Heart right ventricle (tissue), 16 donors: Measurements from ENCODE around the gene SVOP. TPM values are rescaled to one million over a fixed set of nuclear protein-coding genes. Genes with fewer than 3 reads are reported as not detected.

Source experiments
- ATAC-seq, 8 donors: fragments of 200-7000 bp; cut with Tn5 transposase; one replicate each; pipeline ENCODE4 v1.9.1; 2020; ENCODE audit warnings: mild to moderate bottlenecking in 8 of 8, moderate library complexity in 8 of 8, moderate number of reproducible peaks in 1 of 8
- DNase-seq, 2 donors: peaks; one replicate each; pipeline ENCODE4 v3.0.0-alpha.2; 2020
- H3K27ac ChIP-seq, 10 donors: fragments of 200-600 bp; sonication (generic) in 2 of 10; one replicate each; pipeline versions ENCODE4 v1.5.0 to v1.8.0; 2020 to 2022; ENCODE audit warnings: mild to moderate bottlenecking in 3 of 10
- H3K27me3 ChIP-seq, 7 donors: fragments of 200-600 bp; one replicate each; pipeline ENCODE4 v1.8.0; 2021 to 2022; ENCODE audit warnings: mild to moderate bottlenecking in 2 of 7
- H3K36me3 ChIP-seq, 9 donors: fragments of 200-600 bp; sonication (generic) in 1 of 9; one replicate each; pipeline versions ENCODE4 v1.5.0 to v1.8.0; 2020 to 2022; ENCODE audit warnings: mild to moderate bottlenecking in 2 of 9
- H3K4me1 ChIP-seq, 9 donors: fragments of 200-600 bp; sonication (generic) in 1 of 9; one replicate each; pipeline versions ENCODE4 v1.5.0 to v1.8.0; 2020 to 2022; ENCODE audit warnings: mild to moderate bottlenecking in 4 of 9
- H3K4me3 ChIP-seq, 10 donors: fragments of 200-600 bp; sonication (generic) in 2 of 10; one replicate each; pipeline versions ENCODE4 v1.5.0 to v1.8.0; 2020 to 2022; ENCODE audit warnings: mild to moderate bottlenecking in 7 of 10, moderate library complexity in 2 of 10
- H3K9me3 ChIP-seq, 11 donors: fragments of 200-600 bp in 10 of 11; sonication (generic) in 2 of 11; one replicate each; pipeline versions ENCODE4 v1.5.0 to v1.8.0; 2013 to 2022; ENCODE audit warnings: mild to moderate bottlenecking in 2 of 11, control low read depth in 1 of 11, moderate library complexity in 1 of 11
- CTCF ChIP-seq, 9 donors: fragments of 200-600 bp; sonication (generic) in 2 of 9; IDR thresholded peaks; one replicate each; pipeline versions ENCODE4 v1.5.0 to v1.8.0; 2021 to 2022; ENCODE audit warnings: antibody characterized with exemption in 9 of 9, mild to moderate bottlenecking in 5 of 9, moderate library complexity in 1 of 9
- WGBS, 2 donors: extraction: QIAGEN DNeasy Blood & Tissue Kit; methylation state at CpG; one replicate each; pipeline ENCODE4 v1.1.7; 2013; ENCODE audit warnings: inconsistent platforms in 1 of 2; 5-methylcytosine and 5-hydroxymethylcytosine counted together
- intact Hi-C, 10 donors: fragments of 100-400 bp; cut with DNase I; formaldehyde crosslinking; loops; one replicate each; pipeline versions ENCODE4 v1.11.1 to v1.14.2; 2022
- polyA plus RNA-seq, 2 donors: library from polyadenylated mRNA; stranded (reverse); fragments of 200-250 nt; gene quantifications; one replicate each; pipeline ENCODE4 v1.2.3, GENCODE V29; 2013
- total RNA-seq, 10 donors: library from RNA; stranded (reverse); fragmentation: NEBNext Ultra II Directional in 3 of 10; extraction: Animal tissue kit (Norgen Biotek cat#: 25700) in 3 of 10; gene quantifications; one replicate each; pipeline versions ENCODE4 v1.2.1 to v1.2.4, GENCODE V29; 2021 to 2023
- donor health status: Arrhythmogenic right ventricular cardiomyopathy.
- donor health status: ischemic (EF 13 %, LVEDD 7.1; RV severe dilation, severe dysfunction).
- donor health status: healthy with polysubstance abuse.
- donor health status: DM: no; HTN: yes; CAD: no.
- donor health status: DM: no; HTN: no; CAD: no.
- donor health status: ischemic (EF 25% LVEDD 6.9; RV normal size, moderate dysfunction).
- donor health status: ischemic (EF 25% LVEDD 5.7; RV mildly dilated, moderate dysfunction).
- donor health status: healthy.
- donor health status: DM: yes; HTN: yes; CAD: no.
- donor health status: Ischemic cardiomyopathy.
- donor health status: ischemic (EF 35%, LVEDD 5.7; RV mildly dilated, moderate dysfunction).
- donor health status: nonischemic (EF 11% LVEDD 7.7; RV severe dilation, severe dysfunction).
- donor health status: DM: yes; HTN: yes; CAD: no.
- donor health status: PGD.
- donor health status: ischemic (EF 29% LVEDD 5.4; RV normal size, mild dysfunction).
- donor health status: nonischemic (EF 23%, LVEDD 6.1; RV moderate dilation, normal function).

SVOP gene
- total and polyA plus RNA-seq, 12 donors = 0.17 to 2.8 (median 2.0) TPM

GRCh38 chr12:108985750-108986149, 35.1 kb downstream of the SVOP start:
- Histone ChIP-seq H3K27ac (peak overlapping the region in 1 of 10 donors; percentile 47), H3K4me3 (no peak overlapping the region), H3K27me3 (peaks cover 0 to 6% (median 0%) of the 10 kb centered on the region in 7 donors), H3K36me3 (no peaks in the 10 kb centered on the region), H3K4me1 (peaks cover 0 to 4% (median 0%) of the 10 kb centered on the region in 9 donors), H3K9me3 (no peaks in the 10 kb centered on the region)
- ATAC-seq (no peak), DNase-seq (no peak)
- intact Hi-C loops = no loop called here
- 39 to 46% methylated on average over 2 of the region's 2 CpGs for WGBS, 2 donors
- no peak for TF ChIP-seq CTCF (IDR thresholded peaks at IDR 0.05)

GRCh38 chr12:108983227-108983626, 37.6 kb downstream of the SVOP start:
- DNase-seq (no peak), ATAC-seq (no peak)
- Histone ChIP-seq H3K36me3 (no peaks in the 10 kb centered on the region), H3K27me3 (no peaks in the 10 kb centered on the region), H3K27ac (no peak overlapping the region), H3K4me1 (peaks cover 0 to 4% (median 0%) of the 10 kb centered on the region in 9 donors), H3K9me3 (no peaks in the 10 kb centered on the region), H3K4me3 (no peak overlapping the region)
- intact Hi-C loops = no loop called here
- TF ChIP-seq CTCF (IDR thresholded peaks at IDR 0.05) = no peak
- WGBS, 2 donors = 86 to 93% methylated on average over 1 of the region's 1 CpG

- peaks cover 0 to 5% (median 0%) of the 10 kb centered on the region in 9 donors for H3K4me1 ChIP-seq
- no peak overlapping the region for H3K27ac ChIP-seq
- H3K36me3 ChIP-seq = no peaks in the 10 kb centered on the region
- no peak for TF ChIP-seq CTCF (IDR thresholded peaks at IDR 0.05)
- no peak overlapping the region for H3K4me3 ChIP-seq
- ATAC-seq = no peak
- H3K27me3 ChIP-seq = no peaks in the 10 kb centered on the region
- intact Hi-C loops = no loop called here
- DNase-seq = no peak
- no peaks in the 10 kb centered on the region for H3K9me3 ChIP-seq
Observed at GRCh38 chr12:108982621-108983219, 38.1 kb downstream of the SVOP start.

- no peak overlapping the region for H3K27ac ChIP-seq
- H3K4me1 ChIP-seq = peaks cover 0 to 11% (median 0%) of the 10 kb centered on the region in 9 donors
- no peak for DNase-seq
- intact Hi-C loops = no loop called here
- no peak overlapping the region for H3K4me3 ChIP-seq
- no peaks in the 10 kb centered on the region for H3K36me3 ChIP-seq
- no peaks in the 10 kb centered on the region for H3K9me3 ChIP-seq
- no peaks in the 10 kb centered on the region for H3K27me3 ChIP-seq
- WGBS, 2 donors = 94 to 96% methylated on average over 4 of the region's 4 CpGs
- ATAC-seq = no peak
- TF ChIP-seq CTCF (IDR thresholded peaks at IDR 0.05) = no peak
Observed at GRCh38 chr12:108981835-108982234, 39.0 kb downstream of the SVOP start.
